H9 (cell line): ENCODE measurements around the gene GGA3. TPM values are rescaled to one million over a fixed set of nuclear protein-coding genes. Genes with fewer than 3 reads are reported as not detected.

Experiments
- DNase-seq: peaks from one replicate; pipeline ENCODE4 v3.0.0-alpha.2; 2017
- H2AFZ ChIP-seq: one replicate; pipeline ENCODE4 v1.6.1; 2013; ENCODE audit warnings: mild to moderate bottlenecking, low read length, control low read depth, moderate library complexity
- H2AK5ac ChIP-seq: 2 replicates; pipeline ENCODE4 v1.6.1; 2013; ENCODE audit warnings: low read length, control low read depth, mixed read lengths; ENCODE audit not compliant: insufficient read length
- H2BK120ac ChIP-seq: one replicate; pipeline ENCODE4 v1.6.1; 2013; ENCODE audit warnings: low read depth, mild to moderate bottlenecking, low read length, control low read depth, inconsistent platforms; ENCODE audit not compliant: poor library complexity, severe bottlenecking
- H2BK12ac ChIP-seq: 2 replicates; pipeline ENCODE4 v1.6.1; 2013; ENCODE audit warnings: low read length, control low read depth, mixed read lengths, low read depth; ENCODE audit not compliant: insufficient read length
- H2BK15ac ChIP-seq: 2 replicates; pipeline ENCODE4 v1.6.1; 2013; ENCODE audit warnings: low read depth, low read length, control low read depth
- H2BK20ac ChIP-seq: one replicate; pipeline ENCODE4 v1.6.1; 2013; ENCODE audit warnings: low read depth, mild to moderate bottlenecking, low read length, control low read depth, inconsistent platforms; ENCODE audit not compliant: poor library complexity, severe bottlenecking
- H2BK5ac ChIP-seq: 2 replicates; pipeline ENCODE4 v1.6.1; 2013; ENCODE audit warnings: low read length, control low read depth, mixed read lengths; ENCODE audit not compliant: insufficient read length
- H3K14ac ChIP-seq: 2 replicates; pipeline ENCODE4 v1.6.1; 2013; ENCODE audit warnings: low read length, control low read depth; ENCODE audit not compliant: insufficient read depth
- H3K18ac ChIP-seq: 2 replicates; pipeline ENCODE4 v1.6.1; 2013; ENCODE audit warnings: low read depth, mild to moderate bottlenecking, mixed read lengths, low read length, control low read depth; ENCODE audit not compliant: insufficient read length
- H3K23ac ChIP-seq: 2 replicates; pipeline ENCODE4 v1.6.1; 2013; ENCODE audit warnings: low read length, control low read depth, mixed read lengths, low read depth; ENCODE audit not compliant: insufficient read length
- H3K23me2 ChIP-seq: 2 replicates; pipeline ENCODE4 v1.6.1; 2013; ENCODE audit warnings: low read depth, mild to moderate bottlenecking, mixed read lengths, low read length, control low read depth; ENCODE audit not compliant: insufficient read length, poor library complexity, severe bottlenecking
- H3K27ac ChIP-seq: 2 replicates; pipeline ENCODE4 v1.5.1; 2013; ENCODE audit warnings: low read length, control low read depth, mixed read lengths, low read depth; ENCODE audit not compliant: insufficient read length
- H3K27me3 ChIP-seq: 2 replicates; pipeline ENCODE4 v1.6.1; 2013; ENCODE audit warnings: low read length, control low read depth, inconsistent platforms; ENCODE audit not compliant: insufficient read depth
- H3K4ac ChIP-seq: 2 replicates; pipeline ENCODE4 v1.6.1; 2013; ENCODE audit warnings: low read depth, mild to moderate bottlenecking, control low read depth, inconsistent platforms, low read length, moderate library complexity
- H3K4me1 ChIP-seq: 2 replicates; pipeline ENCODE4 v1.6.1; 2013; ENCODE audit warnings: low read length, control low read depth, inconsistent platforms; ENCODE audit not compliant: insufficient read depth
- H3K4me2 ChIP-seq: 2 replicates; pipeline ENCODE4 v1.6.1; 2013; ENCODE audit warnings: low read length, control low read depth, mixed read lengths; ENCODE audit not compliant: insufficient read length, insufficient read depth
- H3K56ac ChIP-seq: 2 replicates; pipeline ENCODE4 v1.6.1; 2013; ENCODE audit warnings: low read depth, mild to moderate bottlenecking, mixed read lengths, low read length, control low read depth; ENCODE audit not compliant: insufficient read length
- H3K79me1 ChIP-seq: 2 replicates; pipeline ENCODE4 v1.6.1; 2013; ENCODE audit warnings: low read depth, mild to moderate bottlenecking, moderate library complexity, low read length, control low read depth, inconsistent platforms; ENCODE audit not compliant: insufficient read depth, poor library complexity, severe bottlenecking
- H3K79me2 ChIP-seq: 2 replicates; pipeline ENCODE4 v1.6.1; 2013; ENCODE audit warnings: low read length, control low read depth, inconsistent platforms; ENCODE audit not compliant: insufficient read depth
- H3K9ac ChIP-seq: 2 replicates; pipeline ENCODE4 v1.6.1; 2013; ENCODE audit warnings: low read length, control low read depth, mixed read lengths; ENCODE audit not compliant: insufficient read length; ENCODE audit errors: extremely low read depth
- H3K9me3 ChIP-seq: one replicate; pipeline ENCODE4 v1.6.1; 2013; ENCODE audit warnings: low read depth, low read length, inconsistent platforms; ENCODE audit not compliant: control insufficient read depth
- H3T11ph ChIP-seq: one replicate; pipeline ENCODE4 v1.6.1; 2013; ENCODE audit warnings: mild to moderate bottlenecking, low read length, control low read depth, inconsistent platforms
- H4K20me1 ChIP-seq: one replicate; pipeline ENCODE4 v1.6.1; 2013; ENCODE audit not compliant: control insufficient read depth, insufficient read length, insufficient read depth
- H4K5ac ChIP-seq: 2 replicates; pipeline ENCODE4 v1.6.1; 2013; ENCODE audit warnings: low read depth, mild to moderate bottlenecking, mixed read lengths, low read length, control low read depth; ENCODE audit not compliant: insufficient read length
- H4K8ac ChIP-seq: replicated peaks from 2 replicates; pipeline ENCODE4 v1.6.1; 2013; ENCODE audit warnings: low read length, control low read depth, mixed read lengths, low read depth; ENCODE audit not compliant: insufficient read length
- H4K91ac ChIP-seq: 2 replicates; pipeline ENCODE4 v1.6.1; 2013; ENCODE audit warnings: low read depth, mild to moderate bottlenecking, moderate library complexity, mixed read lengths, low read length, control low read depth; ENCODE audit not compliant: insufficient read length
- H3K27ac Mint-ChIP-seq, 3 experiments: 2 replicates in 2 of 3; 3 replicates in 1 of 3; pipeline ENCODE4 v1.8.0; 2020 to 2021; ENCODE audit warnings: mixed read lengths in 3 of 3, mild to moderate bottlenecking in 1 of 3, moderate library complexity in 1 of 3
- H3K27me3 Mint-ChIP-seq: 2 replicates; pipeline ENCODE4 v1.8.0; 2021; ENCODE audit warnings: low read depth, mild to moderate bottlenecking, moderate library complexity, mixed read lengths
- H3K36me3 Mint-ChIP-seq, 3 experiments: 2 replicates in 2 of 3; 3 replicates in 1 of 3; pipeline ENCODE4 v1.8.0; 2020 to 2021; ENCODE audit warnings: low read depth in 3 of 3, mixed read lengths in 3 of 3; ENCODE audit not compliant: insufficient read depth in 1 of 3
- H3K4me1 Mint-ChIP-seq, 2 experiments: 2 replicates each; pipeline ENCODE4 v1.8.0; 2020; ENCODE audit warnings: mixed read lengths in 2 of 2
- H3K4me3 Mint-ChIP-seq, 2 experiments: 2 replicates in 1 of 2; 3 replicates in 1 of 2; pipeline ENCODE4 v1.8.0; 2020 to 2021; ENCODE audit warnings: mild to moderate bottlenecking in 2 of 2, mixed read lengths in 2 of 2, moderate library complexity in 1 of 2
- H3K9me3 Mint-ChIP-seq, 2 experiments: 2 replicates in 1 of 2; 3 replicates in 1 of 2; pipeline ENCODE4 v1.8.0; 2020; ENCODE audit warnings: mild to moderate bottlenecking in 2 of 2, mixed read lengths in 2 of 2, moderate library complexity in 1 of 2
- CTCF ChIP-seq: fragments of 200-600 bp; sonication (generic); conservative IDR thresholded peaks from 3 replicates; pipeline ENCODE4 v1.8.0; 2021; ENCODE audit warnings: antibody characterized with exemption, mild to moderate bottlenecking
- WGBS: extraction: QIAGEN DNeasy Blood & Tissue Kit; methylation state at CpG from one replicate; pipeline ENCODE4 v1.1.7; 2013; ENCODE audit warnings: missing lambda C conversion rate, low lambda C conversion rate, mixed read lengths; ENCODE audit not compliant: insufficient read length; ENCODE audit errors: extremely low coverage; 5-methylcytosine and 5-hydroxymethylcytosine counted together
- total RNA-seq: library from RNA; stranded (reverse); gene quantifications from 2 replicates; pipeline ENCODE4 v1.2.1, GENCODE V29; 2021

The GGA3 gene
- total RNA-seq, 1 experiment from 2014 or later: 50.3 TPM

- H3K79me2 ChIP-seq: no peaks in the 10 kb centered on the region
- no peak overlapping the region for H2BK12ac ChIP-seq
- H3K23me2 ChIP-seq: no peaks in the 10 kb centered on the region
- no peak overlapping the region for H3K4me2 ChIP-seq
- H3K27me3 ChIP-seq: no peaks in the 10 kb centered on the region
- Mint-ChIP-seq H3K36me3 (peaks cover 0 to 2% (median 0%) of the 10 kb centered on the region in 3 experiments; a peak in 2 of 7 replicates), H3K27ac (no peak overlapping the region), H3K4me3 (no peak overlapping the region), H3K9me3 (no peaks in the 10 kb centered on the region), H3K27me3 (no peaks in the 10 kb centered on the region; the same call in 1 of the 2 replicates), H3K4me1 (peaks cover 7 to 8% of the 10 kb centered on the region in 2 experiments)
- no peak overlapping the region for H3K14ac ChIP-seq
- H4K8ac ChIP-seq: no peak overlapping the region
- TF ChIP-seq CTCF: no peak
- H2AFZ ChIP-seq: no peak overlapping the region
- no peak overlapping the region for H4K91ac ChIP-seq
- H3K18ac ChIP-seq: no peak overlapping the region
- H2BK20ac ChIP-seq: no peak overlapping the region
- no peak overlapping the region for H3T11ph ChIP-seq
- H3K79me1 ChIP-seq: no peaks in the 10 kb centered on the region
- no peaks in the 10 kb centered on the region for H4K20me1 ChIP-seq
- no peak overlapping the region for H4K5ac ChIP-seq
- H2BK120ac ChIP-seq: no peak overlapping the region
- no peak overlapping the region for H3K56ac ChIP-seq
- no peak overlapping the region for H3K23ac ChIP-seq
- WGBS: no CpG with 5 or more reads among the region's 6 CpGs
- no peak overlapping the region for H2BK5ac ChIP-seq
- no peak overlapping the region for H3K27ac ChIP-seq
- H3K4ac ChIP-seq: no peak overlapping the region
- H2BK15ac ChIP-seq: no peak overlapping the region
- no peak overlapping the region for H2AK5ac ChIP-seq
- H3K9me3 ChIP-seq: no peaks in the 10 kb centered on the region
- H3K4me1 ChIP-seq: no peaks in the 10 kb centered on the region
- H3K9ac ChIP-seq: no peak overlapping the region
- no peak for DNase-seq
Measured at GRCh38 chr17:75188614-75189013, 72.8 kb downstream of the GGA3 start.

Other genes starting within 250 kb of the GGA3 start
- gene MRPL58, start 248.9 kb downstream of the GGA3 start, total RNA-seq: 41.0 and 43.2 TPM in 2 replicates
- gene ATP5PD, start 214.6 kb downstream of the GGA3 start, total RNA-seq: 344 TPM in 2 replicates
- 40.1 and 41.6 TPM in 2 replicates for gene KCTD2, start 214.4 kb downstream of the GGA3 start, total RNA-seq
- 17.0 and 17.1 TPM in 2 replicates for gene SLC16A5, start 173.7 kb downstream of the GGA3 start, total RNA-seq
- 22.4 and 22.8 TPM in 2 replicates for gene ARMC7, start 151.6 kb downstream of the GGA3 start, total RNA-seq
- 76.2 and 77.7 TPM in 2 replicates for gene NT5C, start 129.9 kb downstream of the GGA3 start, total RNA-seq
- gene JPT1, start 107.1 kb downstream of the GGA3 start, total RNA-seq: 265 and 275 TPM in 2 replicates
- 813 and 824 TPM in 2 replicates for gene SUMO2, start 78.6 kb downstream of the GGA3 start, total RNA-seq
- 136 and 145 TPM in 2 replicates for gene NUP85, start 55.9 kb downstream of the GGA3 start, total RNA-seq
- 93.7 and 97.4 TPM in 2 replicates for gene MRPS7, start 273 bp upstream of the GGA3 start, total RNA-seq
- gene MIF4GD, start 9.6 kb upstream of the GGA3 start, total RNA-seq: 24.0 and 26.1 TPM in 2 replicates
- 24.2 and 27.2 TPM in 2 replicates for gene SLC25A19, start 27.8 kb upstream of the GGA3 start, total RNA-seq
- gene GRB2, start 144.1 kb upstream of the GGA3 start, total RNA-seq: 87.7 and 91.7 TPM in 2 replicates
- 61.4 and 67.9 TPM in 2 replicates for gene TMEM94, start 195.0 kb upstream of the GGA3 start, total RNA-seq